A549 (cell line): Measurements from ENCODE around the gene GNLY. TPM values are rescaled to one million over a fixed set of nuclear protein-coding genes. Genes with fewer than 3 reads are reported as not detected.

Experiments
- ATAC-seq, 2 experiments: fragments of 200-7000 bp in 1 of 2; fragments of >200 bp in 1 of 2; cut with Nextera tagmentation in 1 of 2; cut with Tn5 transposase in 1 of 2; 3 replicates each; pipeline versions ENCODE4 v1.8.0 to v1.9.1; 2018 to 2020; ENCODE audit warnings: mild to moderate bottlenecking in 1 of 2, moderate library complexity in 1 of 2
- CTCF ChIA-PET: fragments of 300-600 bp; sonication (Branson Sonifier 250); formaldehyde crosslinking; extraction: SDS; loops from one replicate; lab custom pipeline; 2021; ENCODE audit warnings: antibody characterized with exemption, inconsistent platforms; lab: Yijun Ruan, JAX
- POLR2A ChIA-PET: fragments of 350-600 bp; formaldehyde crosslinking; extraction: SDS; loops from one replicate; lab custom pipeline; 2021; ENCODE audit warnings: antibody characterized with exemption, inconsistent platforms; lab: Yijun Ruan, JAX
- DNase-seq, 2 experiments: peaks; one replicate each; pipeline versions ENCODE4 v3.0.0 to v3.0.0-alpha.2; 2011 to 2016; ENCODE audit warnings: low read depth in 1 of 2, low spot score in 1 of 2
- FAIRE-seq: peaks from 2 replicates; lab custom pipeline; 2011; peaks lifted over from hg19 to GRCh38; lab: Jason Lieb, UNC
- H3K27ac ChIP-seq, 2 experiments: fragments of >200 bp; sonication (Bioruptor Twin); formaldehyde crosslinking; 3 replicates each; pipeline ENCODE4 v1.5.1; 2016 to 2017
- H3K4me1 ChIP-seq: fragments of >200 bp; sonication (Bioruptor Twin); formaldehyde crosslinking; 3 replicates; pipeline ENCODE4 v1.6.1; 2016
- H3K4me2 ChIP-seq: fragments of >200 bp; sonication (Bioruptor Twin); formaldehyde crosslinking; 3 replicates; pipeline ENCODE4 v1.6.1; 2016
- H3K4me3 ChIP-seq: fragments of >200 bp; sonication (Bioruptor Twin); formaldehyde crosslinking; 3 replicates; pipeline ENCODE4 v1.5.1; 2016
- H3K9me3 ChIP-seq: fragments of >200 bp; sonication (Bioruptor Twin); formaldehyde crosslinking; 3 replicates; pipeline ENCODE4 v1.6.1; 2016
- CBX8 ChIP-seq: fragments of 200-600 bp; sonication (generic); IDR thresholded peaks from 2 replicates; pipeline ENCODE4 v1.6.1; 2016
- CEBPB ChIP-seq, 2 experiments: fragments of >200 bp in 1 of 2; sonication (Bioruptor Twin) in 1 of 2; formaldehyde crosslinking in 1 of 2; IDR thresholded peaks; 2 replicates each; pipeline ENCODE4 v1.6.1; 2012 to 2016
- CHD4 ChIP-seq: fragments of 200-600 bp; sonication (generic); IDR thresholded peaks from 2 replicates; pipeline ENCODE4 v1.6.1; 2016; ENCODE audit warnings: antibody characterized with exemption, mild to moderate bottlenecking, borderline replicate concordance
- EHF ChIP-seq: fragments of 250-450 bp; sonication (Bioruptor Pico); IDR thresholded peaks from 2 replicates; pipeline ENCODE4 v1.5.0; 2020; ENCODE audit warnings: mild to moderate bottlenecking
- EP300 ChIP-seq, 2 experiments: fragments of >200 bp; sonication (Bioruptor Twin); formaldehyde crosslinking; IDR thresholded peaks; 2 replicates in 1 of 2; 3 replicates in 1 of 2; pipeline ENCODE4 v1.6.1; 2016 to 2017
- FOSL2 ChIP-seq, 2 experiments: fragments of 450-650 bp in 1 of 2; fragments of >200 bp in 1 of 2; sonication (Bioruptor Twin) in 1 of 2; formaldehyde crosslinking; IDR thresholded peaks; 2 replicates each; pipeline versions ENCODE4 v1.5.0 to v1.6.1; 2016 to 2020; ENCODE audit warnings: mild to moderate bottlenecking in 1 of 2, moderate library complexity in 1 of 2
- HDAC2 ChIP-seq: fragments of 200-600 bp; sonication (generic); IDR thresholded peaks from 2 replicates; pipeline ENCODE4 v1.6.1; 2016
- HOXB13 ChIP-seq: fragments of 250-450 bp; sonication (Bioruptor Pico); IDR thresholded peaks from 2 replicates; pipeline ENCODE4 v1.5.0; 2020; ENCODE audit warnings: low read depth, mild to moderate bottlenecking, moderate library complexity
- JUN ChIP-seq, 2 experiments: fragments of >200 bp; sonication (Bioruptor Twin); formaldehyde crosslinking; IDR thresholded peaks; 2 replicates in 1 of 2; 3 replicates in 1 of 2; pipeline ENCODE4 v1.6.1; 2016 to 2017
- NFE2L2 ChIP-seq: fragments of 150-350 bp; conservative IDR thresholded peaks from 2 replicates; pipeline ENCODE4 v1.6.1; 2014; ENCODE audit warnings: low read length
- NR3C1 ChIP-seq: fragments of >200 bp; sonication (Bioruptor Twin); formaldehyde crosslinking; IDR thresholded peaks from 3 replicates; pipeline ENCODE4 v1.6.1; 2017
- PHF8 ChIP-seq: fragments of 200-600 bp; sonication (generic); IDR thresholded peaks from 2 replicates; pipeline ENCODE4 v1.6.1; 2016; ENCODE audit warnings: low read depth, mild to moderate bottlenecking, antibody characterized with exemption, moderate library complexity, borderline replicate concordance
- POLR2AphosphoS2 ChIP-seq: conservative IDR thresholded peaks from 2 replicates; pipeline ENCODE4 v1.6.1; 2012; ENCODE audit warnings: low read length, improper control_type of control experiment, inconsistent platforms
- RARB ChIP-seq: fragments of 250-450 bp; sonication (Bioruptor Pico); IDR thresholded peaks from 2 replicates; pipeline ENCODE4 v1.8.0; 2021; ENCODE audit warnings: mild to moderate bottlenecking, moderate library complexity
- RCOR1 ChIP-seq: fragments of 150-350 bp; IDR thresholded peaks from 2 replicates; pipeline ENCODE4 v1.6.1; 2014; ENCODE audit warnings: antibody characterized with exemption, low read length, low read depth
- RNF2 ChIP-seq: fragments of 200-600 bp; sonication (generic); IDR thresholded peaks from 2 replicates; pipeline ENCODE4 v1.6.1; 2016; ENCODE audit warnings: low read depth, mild to moderate bottlenecking, antibody characterized with exemption, moderate library complexity, borderline replicate concordance
- SMC3 ChIP-seq: fragments of >200 bp; sonication (Bioruptor Twin); formaldehyde crosslinking; IDR thresholded peaks from 3 replicates; pipeline ENCODE4 v1.6.1; 2018; ENCODE audit warnings: inconsistent platforms
- SREBF2 ChIP-seq: fragments of 450-650 bp; IDR thresholded peaks from 2 replicates; pipeline ENCODE4 v1.6.1; 2014; ENCODE audit warnings: mild to moderate bottlenecking, moderate library complexity
- TFCP2L1 ChIP-seq: fragments of 250-450 bp; sonication (Bioruptor Pico); IDR thresholded peaks from 2 replicates; pipeline ENCODE4 v1.5.0; 2021; ENCODE audit warnings: mild to moderate bottlenecking
- ZC3H11A ChIP-seq: fragments of 450-650 bp; IDR thresholded peaks from 2 replicates; pipeline ENCODE4 v1.6.1; 2014; ENCODE audit warnings: antibody characterized with exemption, mild to moderate bottlenecking
- WGBS: methylation state at CpG from one replicate; pipeline ENCODE4 v1.1.6; 2017; ENCODE audit errors: missing lambda C conversion rate; 5-methylcytosine and 5-hydroxymethylcytosine counted together
- polyA plus RNA-seq, 4 experiments: library from polyadenylated mRNA; depleted of rRNA in 3 of 4; stranded (reverse); fragments of >200 nt; fragmentation: RNase III in 1 of 4; extraction: RNeasy Plus Mini Kit Qiagen cat#74134 plus additional on column Dnase treatment in 1 of 4; gene quantifications; 2 replicates in 3 of 4; 3 replicates in 1 of 4; pipeline ENCODE4 v1.2.3, GENCODE V29; 2011 to 2017
- TF ChIP-seq, protein P1 (sequence below): fragments of >200 bp; sonication (Bioruptor Twin); formaldehyde crosslinking; IDR thresholded peaks from 3 replicates; pipeline ENCODE4 v1.5.1; 2016
- TF ChIP-seq, protein P2 (sequence below): IDR thresholded peaks from 2 replicates; pipeline ENCODE4 v1.6.1; 2012; ENCODE audit warnings: low read depth, borderline replicate concordance
- TF ChIP-seq, protein P3 (sequence below): fragments of 250-450 bp; sonication (Bioruptor Pico); IDR thresholded peaks from 2 replicates; pipeline ENCODE4 v1.5.0; 2021; ENCODE audit warnings: mild to moderate bottlenecking, moderate library complexity, borderline replicate concordance
- TF ChIP-seq, protein P4 (sequence below): fragments of >200 bp; sonication (Bioruptor Twin); formaldehyde crosslinking; IDR thresholded peaks from 2 replicates; pipeline ENCODE4 v1.6.1; 2016
- TF ChIP-seq, protein P5 (sequence below): IDR thresholded peaks from 2 replicates; pipeline ENCODE4 v1.6.1; 2012
- TF ChIP-seq, protein P6 (sequence below): IDR thresholded peaks from 2 replicates; pipeline ENCODE4 v1.6.1; 2012
- TF ChIP-seq, protein P7 (sequence below): fragments of >200 bp; sonication (Bioruptor Twin); formaldehyde crosslinking; IDR thresholded peaks from 3 replicates; pipeline ENCODE4 v1.6.1; 2016

Gene GNLY
- polyA plus RNA-seq, 2 of the 4 experiments (the other 2 are of a cell fraction), result not detected

DNA sequence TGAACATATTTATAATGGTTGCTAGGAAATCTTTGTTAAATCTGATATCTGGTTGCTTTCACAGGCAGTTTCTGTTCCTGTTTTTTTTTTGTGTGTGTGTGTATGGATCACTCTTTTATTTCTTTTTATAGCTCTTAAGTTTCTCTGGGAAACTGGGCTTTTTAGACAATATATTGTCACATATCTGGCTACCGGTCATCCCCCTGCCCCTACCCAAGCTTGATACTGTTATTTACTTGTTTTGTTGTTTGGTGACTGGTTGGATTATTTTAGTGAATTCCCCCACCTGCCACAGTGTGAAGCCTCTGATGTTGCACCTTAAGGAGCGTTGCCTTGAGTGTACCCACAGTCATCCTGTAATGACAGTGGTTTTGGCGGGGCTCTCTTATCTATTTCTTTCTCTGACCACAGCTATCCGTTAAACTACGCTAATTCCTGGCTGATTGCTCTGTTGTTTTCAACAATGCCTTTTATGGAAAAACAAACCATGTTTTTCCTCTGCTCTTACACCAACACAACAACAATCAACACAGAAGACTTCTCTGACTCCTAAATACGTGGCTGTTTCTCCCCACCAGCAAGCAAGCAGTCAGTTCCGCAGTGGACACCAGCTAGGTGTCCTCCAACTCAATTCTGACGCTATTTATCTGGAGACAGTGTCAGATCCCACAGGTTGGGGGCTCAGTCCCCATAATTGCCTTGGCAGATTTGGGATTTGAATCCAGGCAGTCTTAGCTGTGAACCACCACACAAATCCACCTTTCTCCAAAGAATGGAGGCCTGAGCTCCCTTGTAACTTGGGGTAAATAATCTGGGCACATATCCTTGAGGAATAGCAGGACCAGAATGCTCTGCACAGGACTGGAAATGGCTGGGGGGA is 10.9 kb downstream of the GNLY start:
- no peak for TF ChIP-seq NFE2L2
- TF ChIP-seq, protein P1, sequence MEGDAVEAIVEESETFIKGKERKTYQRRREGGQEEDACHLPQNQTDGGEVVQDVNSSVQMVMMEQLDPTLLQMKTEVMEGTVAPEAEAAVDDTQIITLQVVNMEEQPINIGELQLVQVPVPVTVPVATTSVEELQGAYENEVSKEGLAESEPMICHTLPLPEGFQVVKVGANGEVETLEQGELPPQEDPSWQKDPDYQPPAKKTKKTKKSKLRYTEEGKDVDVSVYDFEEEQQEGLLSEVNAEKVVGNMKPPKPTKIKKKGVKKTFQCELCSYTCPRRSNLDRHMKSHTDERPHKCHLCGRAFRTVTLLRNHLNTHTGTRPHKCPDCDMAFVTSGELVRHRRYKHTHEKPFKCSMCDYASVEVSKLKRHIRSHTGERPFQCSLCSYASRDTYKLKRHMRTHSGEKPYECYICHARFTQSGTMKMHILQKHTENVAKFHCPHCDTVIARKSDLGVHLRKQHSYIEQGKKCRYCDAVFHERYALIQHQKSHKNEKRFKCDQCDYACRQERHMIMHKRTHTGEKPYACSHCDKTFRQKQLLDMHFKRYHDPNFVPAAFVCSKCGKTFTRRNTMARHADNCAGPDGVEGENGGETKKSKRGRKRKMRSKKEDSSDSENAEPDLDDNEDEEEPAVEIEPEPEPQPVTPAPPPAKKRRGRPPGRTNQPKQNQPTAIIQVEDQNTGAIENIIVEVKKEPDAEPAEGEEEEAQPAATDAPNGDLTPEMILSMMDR, result no peak
- no peak for TF ChIP-seq SREBF2
- no peak for TF ChIP-seq RCOR1
- no peak for TF ChIP-seq TFCP2L1 (CRISPR knock-in tag)
- no peak for TF ChIP-seq POLR2AphosphoS2
- no peak for TF ChIP-seq RARB
- TF ChIP-seq FOSL2 (IDR thresholded peaks at IDR 0.05), result no peak
- no peak for TF ChIP-seq FOSL2 (CRISPR knock-in tag; IDR thresholded peaks at IDR 0.05)
- no peak for TF ChIP-seq NR3C1
- no peak for TF ChIP-seq JUN (IDR thresholded peaks at IDR 0.05)
- no peak for TF ChIP-seq SMC3
- TF ChIP-seq, protein P2, sequence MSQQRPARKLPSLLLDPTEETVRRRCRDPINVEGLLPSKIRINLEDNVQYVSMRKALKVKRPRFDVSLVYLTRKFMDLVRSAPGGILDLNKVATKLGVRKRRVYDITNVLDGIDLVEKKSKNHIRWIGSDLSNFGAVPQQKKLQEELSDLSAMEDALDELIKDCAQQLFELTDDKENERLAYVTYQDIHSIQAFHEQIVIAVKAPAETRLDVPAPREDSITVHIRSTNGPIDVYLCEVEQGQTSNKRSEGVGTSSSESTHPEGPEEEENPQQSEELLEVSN, result no peak
- TF ChIP-seq CEBPB (IDR thresholded peaks at IDR 0.05), result no peak
- TF ChIP-seq, protein P3, sequence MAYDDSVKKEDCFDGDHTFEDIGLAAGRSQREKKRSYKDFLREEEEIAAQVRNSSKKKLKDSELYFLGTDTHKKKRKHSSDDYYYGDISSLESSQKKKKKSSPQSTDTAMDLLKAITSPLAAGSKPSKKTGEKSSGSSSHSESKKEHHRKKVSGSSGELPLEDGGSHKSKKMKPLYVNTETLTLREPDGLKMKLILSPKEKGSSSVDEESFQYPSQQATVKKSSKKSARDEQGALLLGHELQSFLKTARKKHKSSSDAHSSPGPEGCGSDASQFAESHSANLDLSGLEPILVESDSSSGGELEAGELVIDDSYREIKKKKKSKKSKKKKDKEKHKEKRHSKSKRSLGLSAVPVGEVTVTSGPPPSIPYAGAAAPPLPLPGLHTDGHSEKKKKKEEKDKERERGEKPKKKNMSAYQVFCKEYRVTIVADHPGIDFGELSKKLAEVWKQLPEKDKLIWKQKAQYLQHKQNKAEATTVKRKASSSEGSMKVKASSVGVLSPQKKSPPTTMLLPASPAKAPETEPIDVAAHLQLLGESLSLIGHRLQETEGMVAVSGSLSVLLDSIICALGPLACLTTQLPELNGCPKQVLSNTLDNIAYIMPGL, result no peak
- TF ChIP-seq, protein P4, sequence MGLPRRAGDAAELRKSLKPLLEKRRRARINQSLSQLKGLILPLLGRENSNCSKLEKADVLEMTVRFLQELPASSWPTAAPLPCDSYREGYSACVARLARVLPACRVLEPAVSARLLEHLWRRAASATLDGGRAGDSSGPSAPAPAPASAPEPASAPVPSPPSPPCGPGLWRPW, result no peak
- no peak for TF ChIP-seq ZC3H11A
- TF ChIP-seq, protein P5, sequence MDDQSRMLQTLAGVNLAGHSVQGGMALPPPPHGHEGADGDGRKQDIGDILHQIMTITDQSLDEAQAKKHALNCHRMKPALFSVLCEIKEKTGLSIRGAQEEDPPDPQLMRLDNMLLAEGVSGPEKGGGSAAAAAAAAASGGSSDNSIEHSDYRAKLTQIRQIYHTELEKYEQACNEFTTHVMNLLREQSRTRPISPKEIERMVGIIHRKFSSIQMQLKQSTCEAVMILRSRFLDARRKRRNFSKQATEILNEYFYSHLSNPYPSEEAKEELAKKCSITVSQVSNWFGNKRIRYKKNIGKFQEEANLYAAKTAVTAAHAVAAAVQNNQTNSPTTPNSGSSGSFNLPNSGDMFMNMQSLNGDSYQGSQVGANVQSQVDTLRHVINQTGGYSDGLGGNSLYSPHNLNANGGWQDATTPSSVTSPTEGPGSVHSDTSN, result no peak
- TF ChIP-seq, protein P6, sequence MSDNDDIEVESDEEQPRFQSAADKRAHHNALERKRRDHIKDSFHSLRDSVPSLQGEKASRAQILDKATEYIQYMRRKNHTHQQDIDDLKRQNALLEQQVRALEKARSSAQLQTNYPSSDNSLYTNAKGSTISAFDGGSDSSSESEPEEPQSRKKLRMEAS, result no peak
- Histone ChIP-seq H3K9me3 (no peaks in the 10 kb centered on the region), H3K4me3 (no peak overlapping the region), H3K27ac (peak overlapping the region; percentile 84), H3K4me2 (peak overlapping the region; percentile 61), H3K4me1 (peaks cover 73% of the 10 kb centered on the region)
- ChIA-PET POLR2A (no interaction called here), CTCF (interaction anchor here (0.9 to 14.6 kb wide), 15 partner anchors 10 to 122 kb away, joined by 3 to 241 read pairs (median 15); partner anchors contain the start of genes GNLY and SFTPB)
- FAIRE-seq (no peak), DNase-seq (no peak), ATAC-seq (no peak)
- 91% methylated on average over 8 of the region's 8 CpGs for WGBS

DNA sequence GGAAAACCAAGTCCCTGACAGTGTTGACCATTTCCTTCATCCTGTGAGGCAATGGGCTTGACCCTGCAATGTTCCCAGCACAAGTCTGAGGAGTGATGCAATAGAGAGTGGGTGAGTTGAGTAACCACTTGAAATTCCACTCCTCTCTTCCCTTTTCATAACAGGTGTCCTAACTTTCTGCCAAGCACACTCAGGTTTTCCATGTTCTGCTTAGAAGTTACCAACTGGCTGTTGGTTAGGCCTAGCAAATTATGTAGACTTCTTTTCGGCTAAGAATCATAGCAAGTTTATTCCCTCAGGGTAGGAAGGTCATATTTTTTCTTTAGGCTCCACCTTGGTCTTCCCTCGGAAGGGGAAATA is 11.5 kb downstream of the GNLY start:
- H3K4me1 ChIP-seq, result peaks cover 72% of the 10 kb centered on the region
- FAIRE-seq, result no peak
- ATAC-seq, result peak; percentile 8 to 59; a peak in 4 of 6 replicates
- DNase-seq, result peak in 1 of 2 experiments; percentile 74
- CTCF ChIA-PET, result interaction anchor here (0.9 to 14.6 kb wide), 17 partner anchors 10 to 121 kb away, joined by 3 to 241 read pairs (median 12); partner anchors contain the start of genes GNLY and SFTPB
- H3K4me2 ChIP-seq, result peak overlapping the region; percentile 61
- no peaks in the 10 kb centered on the region for H3K9me3 ChIP-seq
- POLR2A ChIA-PET, result no interaction called here
- 74% methylated on average over 2 of the region's 2 CpGs for WGBS
- H3K27ac ChIP-seq, result peak overlapping the region; percentile 84
- no peak overlapping the region for H3K4me3 ChIP-seq
- TF ChIP-seq, protein P7, sequence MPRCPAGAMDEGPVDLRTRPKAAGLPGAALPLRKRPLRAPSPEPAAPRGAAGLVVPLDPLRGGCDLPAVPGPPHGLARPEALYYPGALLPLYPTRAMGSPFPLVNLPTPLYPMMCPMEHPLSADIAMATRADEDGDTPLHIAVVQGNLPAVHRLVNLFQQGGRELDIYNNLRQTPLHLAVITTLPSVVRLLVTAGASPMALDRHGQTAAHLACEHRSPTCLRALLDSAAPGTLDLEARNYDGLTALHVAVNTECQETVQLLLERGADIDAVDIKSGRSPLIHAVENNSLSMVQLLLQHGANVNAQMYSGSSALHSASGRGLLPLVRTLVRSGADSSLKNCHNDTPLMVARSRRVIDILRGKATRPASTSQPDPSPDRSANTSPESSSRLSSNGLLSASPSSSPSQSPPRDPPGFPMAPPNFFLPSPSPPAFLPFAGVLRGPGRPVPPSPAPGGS, result 0 out of 3 replicates have a peak, but pooled peaks have one; percentile 67
- TF ChIP-seq, protein P4, result peak; percentile 98
- TF ChIP-seq RNF2, result no peak
- TF ChIP-seq CEBPB (IDR thresholded peaks at IDR 0.05), result peak; percentile 94 to 99
- TF ChIP-seq ZC3H11A, result no peak
- TF ChIP-seq, protein P5, result no peak
- TF ChIP-seq CBX8, result no peak
- TF ChIP-seq PHF8, result no peak
- no peak for TF ChIP-seq EHF
- TF ChIP-seq RCOR1, result no peak
- no peak for TF ChIP-seq HDAC2
- peak; percentile 66 to 69; a peak in 3 of 5 replicates for TF ChIP-seq EP300 (IDR thresholded peaks at IDR 0.05)
- TF ChIP-seq CHD4, result no peak
- no peak for TF ChIP-seq HOXB13 (CRISPR knock-in tag)
- TF ChIP-seq NR3C1, result no peak
- TF ChIP-seq FOSL2 (IDR thresholded peaks at IDR 0.05), result peak; percentile 15; the same call in 1 of the 2 replicates
- TF ChIP-seq FOSL2 (CRISPR knock-in tag; IDR thresholded peaks at IDR 0.05), result no peak
